ENCODE measurements around the gene POMGNT1. TPM values are rescaled to one million over a fixed set of nuclear protein-coding genes. Genes with fewer than 3 reads are reported as not detected.
"Not testable (repeated sequence)": the region's sequence is repeated elsewhere in the genome, so short reads cannot be mapped to it uniquely, and the experiment has no call there.

POMGNT1 gene
- total RNA-seq, 4 donors from 2014 or later: 31.6 to 47.2 (median 36.9) TPM

DNA sequence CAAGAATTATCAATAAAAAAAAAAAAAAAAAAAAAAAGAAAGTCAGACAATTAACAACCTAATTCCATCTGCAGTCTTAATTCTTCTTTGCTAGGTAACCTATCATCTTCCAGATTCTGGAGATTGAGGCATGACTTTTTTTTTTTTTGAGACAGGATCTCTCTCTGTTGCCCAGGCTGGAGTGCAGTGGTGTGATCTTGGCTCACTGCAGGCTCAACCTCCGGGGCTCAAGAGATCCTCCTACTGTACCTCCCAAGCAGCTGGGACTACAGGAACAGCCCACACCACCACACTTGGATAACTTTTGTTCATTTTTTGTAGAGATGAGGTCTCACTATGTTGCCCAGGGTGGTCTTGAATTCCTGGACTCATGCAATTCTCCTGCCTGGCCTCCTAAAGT lies 44.7 kb upstream of the POMGNT1 start:
- WGBS: 57% methylated on average over 1 of the region's 1 CpG
- peaks cover 8 to 13% (median 10%) of the 10 kb centered on the region in 4 donors for H3K4me1 ChIP-seq
- no peaks in the 10 kb centered on the region for H3K9me3 ChIP-seq
- no peaks in the 10 kb centered on the region for H3K36me3 ChIP-seq
- TF ChIP-seq POLR2AphosphoS5 (IDR thresholded peaks at IDR 0.05) (no peak), POLR2A (IDR thresholded peaks at IDR 0.05; ENCODE audit: low read depth) (no peak), EP300 (IDR thresholded peaks at IDR 0.05) (no peak)
- TF ChIP-seq, protein P1, sequence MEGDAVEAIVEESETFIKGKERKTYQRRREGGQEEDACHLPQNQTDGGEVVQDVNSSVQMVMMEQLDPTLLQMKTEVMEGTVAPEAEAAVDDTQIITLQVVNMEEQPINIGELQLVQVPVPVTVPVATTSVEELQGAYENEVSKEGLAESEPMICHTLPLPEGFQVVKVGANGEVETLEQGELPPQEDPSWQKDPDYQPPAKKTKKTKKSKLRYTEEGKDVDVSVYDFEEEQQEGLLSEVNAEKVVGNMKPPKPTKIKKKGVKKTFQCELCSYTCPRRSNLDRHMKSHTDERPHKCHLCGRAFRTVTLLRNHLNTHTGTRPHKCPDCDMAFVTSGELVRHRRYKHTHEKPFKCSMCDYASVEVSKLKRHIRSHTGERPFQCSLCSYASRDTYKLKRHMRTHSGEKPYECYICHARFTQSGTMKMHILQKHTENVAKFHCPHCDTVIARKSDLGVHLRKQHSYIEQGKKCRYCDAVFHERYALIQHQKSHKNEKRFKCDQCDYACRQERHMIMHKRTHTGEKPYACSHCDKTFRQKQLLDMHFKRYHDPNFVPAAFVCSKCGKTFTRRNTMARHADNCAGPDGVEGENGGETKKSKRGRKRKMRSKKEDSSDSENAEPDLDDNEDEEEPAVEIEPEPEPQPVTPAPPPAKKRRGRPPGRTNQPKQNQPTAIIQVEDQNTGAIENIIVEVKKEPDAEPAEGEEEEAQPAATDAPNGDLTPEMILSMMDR (IDR thresholded peaks at IDR 0.05): no peak
- DNase-seq (ENCODE audit: extremely low spot score): no peak
- H3K27ac ChIP-seq (replicated peaks in 1 of 4): no peak overlapping the region
- intact Hi-C loops (cut with DNase I): no loop called here
- H3K4me3 ChIP-seq: no peak overlapping the region
- H3K27me3 ChIP-seq: no peaks in the 10 kb centered on the region

DNA sequence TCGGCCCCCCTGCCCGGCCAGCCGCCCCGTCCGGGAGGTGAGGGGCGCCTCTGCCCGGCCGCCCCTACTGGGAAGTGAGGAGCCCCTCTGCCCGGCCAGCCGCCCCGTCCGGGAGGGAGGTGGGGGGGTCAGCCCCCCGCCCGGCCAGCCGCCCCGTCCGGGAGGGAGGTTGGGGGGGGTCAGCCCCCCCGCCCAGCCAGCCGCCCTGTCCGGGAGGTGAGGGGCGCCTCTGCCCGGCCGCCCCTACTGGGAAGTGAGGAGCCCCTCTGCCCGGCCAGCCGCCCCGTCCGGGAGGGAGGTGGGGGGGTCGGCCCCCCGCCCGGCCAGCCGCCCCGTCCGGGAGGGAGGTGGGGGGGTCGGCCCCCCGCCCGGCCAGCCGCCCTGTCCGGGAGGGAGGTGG lies 43.5 kb upstream of the POMGNT1 start:
- intact Hi-C loops (cut with DNase I); H3K4me3 ChIP-seq; DNase-seq (ENCODE audit: extremely low spot score); H3K27me3 ChIP-seq; H3K36me3 ChIP-seq; H3K9me3 ChIP-seq; H3K4me1 ChIP-seq; H3K27ac ChIP-seq (replicated peaks in 1 of 4): not testable (repeated sequence)
- WGBS: no CpG with 5 or more reads among the region's 38 CpGs

- H3K4me1 ChIP-seq; H3K36me3 ChIP-seq; DNase-seq (ENCODE audit: extremely low spot score); H3K4me3 ChIP-seq; H3K9me3 ChIP-seq; H3K27me3 ChIP-seq; intact Hi-C loops (cut with DNase I); H3K27ac ChIP-seq (replicated peaks in 1 of 4): not testable (repeated sequence)
- 75% methylated on average over 1 of the region's 1 CpG for WGBS
Measured at GRCh38 chr1:46238865-46239264, 40.6 kb upstream of the POMGNT1 start.

- Histone ChIP-seq H3K27me3 (no peaks in the 10 kb centered on the region), H3K4me3 (no peak overlapping the region), H3K36me3 (no peaks in the 10 kb centered on the region), H3K4me1 (no peaks in the 10 kb centered on the region), H3K9me3 (peaks cover 0 to 8% (median 3%) of the 10 kb centered on the region in 4 donors), H3K27ac (replicated peaks in 1 of 4) (no peak overlapping the region)
- WGBS: 89% methylated on average over 4 of the region's 4 CpGs
- no peak for DNase-seq (ENCODE audit: extremely low spot score)
- TF ChIP-seq POLR2AphosphoS5 (IDR thresholded peaks at IDR 0.05) (no peak), POLR2A (IDR thresholded peaks at IDR 0.05; ENCODE audit: low read depth) (no peak), EP300 (IDR thresholded peaks at IDR 0.05) (no peak)
- TF ChIP-seq, protein P1 (IDR thresholded peaks at IDR 0.05): no peak
- intact Hi-C loops (cut with DNase I): no loop called here
Measured at GRCh38 chr1:46236882-46237281, 38.6 kb upstream of the POMGNT1 start.

- intact Hi-C loops (cut with DNase I): not testable (repeated sequence)
- 99% methylated on average over 3 of the region's 3 CpGs for WGBS
Measured at GRCh38 chr1:46231231-46231630, 33.0 kb upstream of the POMGNT1 start.

DNA sequence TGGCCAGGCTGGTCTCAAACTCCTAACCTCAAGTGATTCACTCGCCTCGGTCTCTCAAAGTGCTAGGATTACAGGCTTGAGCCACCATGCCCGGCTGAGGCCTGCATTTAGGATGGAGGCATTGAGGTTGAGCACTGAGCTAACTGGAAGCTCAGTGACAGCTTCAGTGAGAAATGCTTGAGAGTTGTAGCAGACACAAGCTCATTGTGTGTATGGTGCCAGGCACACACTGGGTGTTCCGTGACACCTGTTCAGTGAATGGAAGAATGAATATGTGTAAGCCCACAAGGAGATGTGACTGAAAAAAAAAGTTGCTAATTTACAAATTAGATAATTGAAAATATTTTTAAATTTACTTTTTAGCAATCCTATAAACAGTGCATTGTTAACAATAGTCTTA lies 26.7 kb upstream of the POMGNT1 start:
- no peak overlapping the region for H3K4me3 ChIP-seq
- 90% methylated on average over 4 of the region's 4 CpGs for WGBS
- H3K4me1 ChIP-seq: peaks cover 8 to 11% (median 10%) of the 10 kb centered on the region in 4 donors
- H3K36me3 ChIP-seq: peaks cover 0 to 10% (median 5%) of the 10 kb centered on the region in 4 donors
- intact Hi-C loops (cut with DNase I): loop anchor here (5.0 kb wide), 2 partner anchors 43 to 188 kb away; no protein-coding TSS in a partner anchor
- H3K9me3 ChIP-seq: no peaks in the 10 kb centered on the region
- H3K27me3 ChIP-seq: no peaks in the 10 kb centered on the region
- H3K27ac ChIP-seq (replicated peaks in 1 of 4): no peak overlapping the region
- TF ChIP-seq POLR2AphosphoS5 (IDR thresholded peaks at IDR 0.05) (no peak), POLR2A (IDR thresholded peaks at IDR 0.05; ENCODE audit: low read depth) (no peak), EP300 (IDR thresholded peaks at IDR 0.05) (no peak)
- TF ChIP-seq, protein P1 (IDR thresholded peaks at IDR 0.05): no peak
- no peak for DNase-seq (ENCODE audit: extremely low spot score)

More at GRCh38 chr1:46231231-46231630, 33.0 kb upstream of the POMGNT1 start:
- H3K9me3 ChIP-seq; H3K4me1 ChIP-seq; H3K4me3 ChIP-seq; DNase-seq (ENCODE audit: extremely low spot score); H3K36me3 ChIP-seq; H3K27me3 ChIP-seq; H3K27ac ChIP-seq (replicated peaks in 1 of 4): not testable (repeated sequence)
